Motor neuron (in vitro differentiated cells): ENCODE data around the gene HOTAIR. TPM values are rescaled to one million over a fixed set of nuclear protein-coding genes. Genes with fewer than 3 reads are reported as not detected.

Experiments
- ATAC-seq, 8 experiments: fragments of 200-7000 bp; cut with Tn5 transposase; replicated peaks in 6 of 8; 2 replicates each; pipeline ENCODE4 v1.8.0; 2021; ENCODE audit warnings: mild to moderate bottlenecking in 8 of 8, moderate library complexity in 8 of 8
- H3K27ac ChIP-seq, 2 donors: fragments of 250-450 bp; sonication (Bioruptor Pico); 2 replicates each; pipeline ENCODE4 v1.9.0; 2021; ENCODE audit warnings: antibody characterized with exemption in 2 of 2, mild to moderate bottlenecking in 2 of 2, moderate library complexity in 1 of 2
- H3K4me1 ChIP-seq, 2 donors: fragments of 250-450 bp; sonication (Bioruptor Pico); replicated peaks in 1 of 2; 2 replicates each; pipeline ENCODE4 v1.6.1; 2021; ENCODE audit warnings: antibody characterized with exemption in 2 of 2, mild to moderate bottlenecking in 2 of 2, moderate library complexity in 1 of 2
- H3K4me3 ChIP-seq, 5 donors: fragments of 250-450 bp; sonication (Bioruptor Pico); 2 replicates each; pipeline ENCODE4 v1.9.0; 2021; ENCODE audit warnings: antibody characterized with exemption in 5 of 5, mild to moderate bottlenecking in 5 of 5, moderate library complexity in 4 of 5
- WGBS, 10 experiments: fragments of 450-650 bp; shearing (Covaris generic); methylation state at CpG; one replicate each; pipeline ENCODE4 v1.0.0; 2022; 5-methylcytosine and 5-hydroxymethylcytosine counted together
- in situ Hi-C, 9 experiments: fragments of 400-800 bp; cut with MboI; loops; one replicate each; pipeline ENCODE4 v1.15.0; 2021; ENCODE audit warnings: low sequenced_read_pairs in 9 of 9, low pct_unique_long_range_greater_than_20kb in 2 of 9; ENCODE audit not compliant: unreplicated experiment in 9 of 9
- total RNA-seq, 8 experiments: library from RNA; unstranded; fragments of 300-600 nt; gene quantifications; 2 replicates each; pipeline versions ENCODE4 v1.2.3 to v1.2.4, GENCODE V29; 2022

The HOTAIR gene
- 1 to 10 TPM in 1 of 8 experiments, under 1 TPM in 4, not detected in 3; 0.14 to 8.0 (median 0.42) TPM for total RNA-seq

- peak in 7 of 8 experiments; percentile 23 to 44 (median 27) for ATAC-seq
- Histone ChIP-seq H3K4me3 (no peak within 1 kb of the TSS), H3K27ac (no peak within 1 kb of the TSS), H3K4me1 (peaks cover 0 to 4% of the 10 kb centered on the region in 2 donors)
- WGBS, 10 experiments = 0% methylated on average over 2 to 11 of the region's 63 CpGs; no CpG with 5 or more reads in 6 of the 10 experiments
- in situ Hi-C loops = no loop called here
Measured at GRCh38 chr12:53974084-53975063, at the start of gene HOTAIR. TSS of gene HOTAIR (minus strand) at chr12:53974954.

GRCh38 chr12:54024127-54024526, 49.4 kb upstream of the HOTAIR start:
- WGBS, 10 experiments = 0 to 80% (median 15%) methylated on average over 1 to 14 of the region's 17 CpGs; no CpG with 5 or more reads in 6 of the 10 experiments
- in situ Hi-C loops = loop anchor here in 5 of 9 experiments (10.0 to 25.0 kb wide), 4 partner anchors 171 to 363 kb away; partner anchors contain the start of genes GPR84 (in 2 of the 5) and ZNF385A (in 1 of the 5)
- Histone ChIP-seq H3K4me3 (no peak overlapping the region), H3K27ac (no peak overlapping the region), H3K4me1 (peaks cover 14 to 90% of the 10 kb centered on the region in 2 donors)
- peak; percentile 9 to 54 (median 33) for ATAC-seq

- in situ Hi-C loops = loop anchor here in 5 of 9 experiments (10.0 to 25.0 kb wide), 4 partner anchors 172 to 364 kb away; partner anchors contain the start of genes GPR84 (in 2 of the 5) and ZNF385A (in 1 of the 5)
- Histone ChIP-seq H3K4me3 (no peak overlapping the region), H3K4me1 (peaks cover 11 to 97% of the 10 kb centered on the region in 2 donors), H3K27ac (no peak overlapping the region)
- ATAC-seq = no peak
- 20 to 80% (median 45%) methylated on average over 1 to 6 of the region's 8 CpGs; no CpG with 5 or more reads in 1 of the 10 experiments for WGBS, 10 experiments
Measured at GRCh38 chr12:54022960-54023884, 48.5 kb upstream of the HOTAIR start.

GRCh38 chr12:54021432-54022013, 46.8 kb upstream of the HOTAIR start:
- WGBS, 10 experiments = 12 to 45% (median 26%) methylated on average over 1 to 6 of the region's 16 CpGs; no CpG with 5 or more reads in 4 of the 10 experiments
- peaks cover 15 to 83% of the 10 kb centered on the region in 2 donors for H3K4me1 ChIP-seq
- no peak overlapping the region for H3K4me3 ChIP-seq
- H3K27ac ChIP-seq = peak overlapping the region in 1 of 2 donors; percentile 9
- in situ Hi-C loops = loop anchor here in 5 of 9 experiments (10.0 to 25.0 kb wide), 4 partner anchors 173 to 366 kb away; partner anchors contain the start of genes GPR84 (in 2 of the 5) and ZNF385A (in 1 of the 5)
- ATAC-seq = peak in 1 of 8 experiments; percentile 5

- WGBS, 10 experiments = 7 to 100% (median 38%) methylated on average over 1 to 11 of the region's 23 CpGs; no CpG with 5 or more reads in 1 of the 10 experiments
- H3K4me1 ChIP-seq = peaks cover 15 to 76% of the 10 kb centered on the region in 2 donors
- H3K4me3 ChIP-seq = no peak overlapping the region
- no peak for ATAC-seq
- peak overlapping the region in 1 of 2 donors; percentile 9 for H3K27ac ChIP-seq
- in situ Hi-C loops = loop anchor here in 5 of 9 experiments (10.0 to 25.0 kb wide), 4 partner anchors 174 to 367 kb away; partner anchors contain the start of genes GPR84 (in 2 of the 5) and ZNF385A (in 1 of the 5)
Measured at GRCh38 chr12:54020591-54021405, 46.0 kb upstream of the HOTAIR start.

GRCh38 chr12:54019924-54020590, 45.3 kb upstream of the HOTAIR start:
- Histone ChIP-seq H3K4me1 (peaks cover 15 to 68% of the 10 kb centered on the region in 2 donors), H3K27ac (peak overlapping the region in 1 of 2 donors; percentile 84), H3K4me3 (peak overlapping the region in 3 of 5 donors; percentile 14 to 43 (median 31))
- 0 to 66% (median 22%) methylated on average over 1 to 8 of the region's 10 CpGs; no CpG with 5 or more reads in 3 of the 10 experiments for WGBS, 10 experiments
- ATAC-seq = no peak
- in situ Hi-C loops = loop anchor here in 5 of 9 experiments (10.0 to 25.0 kb wide), 4 partner anchors 175 to 367 kb away; partner anchors contain the start of genes GPR84 (in 2 of the 5) and ZNF385A (in 1 of the 5)

- peak overlapping the region in 3 of 5 donors; percentile 31 to 44 (median 43) for H3K4me3 ChIP-seq
- in situ Hi-C loops = loop anchor here in 3 of 9 experiments (25.0 kb wide), 2 partner anchors 343 to 368 kb away; partner anchors contain the start of genes GPR84 (in 2 of the 3) and ZNF385A (in 1 of the 3)
- no peak for ATAC-seq
- WGBS, 10 experiments = 0 to 47% (median 0%) methylated on average over 1 to 14 of the region's 43 CpGs; no CpG with 5 or more reads in 5 of the 10 experiments
- peak overlapping the region in 1 of 2 donors; percentile 84 for H3K27ac ChIP-seq
- peaks cover 15 to 60% of the 10 kb centered on the region in 2 donors for H3K4me1 ChIP-seq
Measured at GRCh38 chr12:54019091-54019811, 44.5 kb upstream of the HOTAIR start.

- Histone ChIP-seq H3K4me1 (peaks cover 15 to 53% of the 10 kb centered on the region in 2 donors), H3K27ac (peak overlapping the region in 1 of 2 donors; percentile 84), H3K4me3 (peak overlapping the region; percentile 26 to 44 (median 37))
- ATAC-seq = peak in 3 of 8 experiments; percentile 0 to 9 (median 4)
- in situ Hi-C loops = loop anchor here in 3 of 9 experiments (25.0 kb wide), 2 partner anchors 344 to 369 kb away; partner anchors contain the start of genes GPR84 (in 2 of the 3) and ZNF385A (in 1 of the 3)
- WGBS, 10 experiments = 4% methylated on average over 10 of the region's 29 CpGs; no CpG with 5 or more reads in 9 of the 10 experiments
Measured at GRCh38 chr12:54018468-54018984, 43.8 kb upstream of the HOTAIR start.

- Histone ChIP-seq H3K4me3 (peak overlapping the region; percentile 26 to 44 (median 37)), H3K27ac (peak overlapping the region in 1 of 2 donors; percentile 84), H3K4me1 (peaks cover 15 to 47% of the 10 kb centered on the region in 2 donors)
- in situ Hi-C loops = loop anchor here in 3 of 9 experiments (25.0 kb wide), 2 partner anchors 344 to 369 kb away; partner anchors contain the start of genes GPR84 (in 2 of the 3) and ZNF385A (in 1 of the 3)
- peak; percentile 51 to 89 (median 86) for ATAC-seq
- 0% methylated on average over 1 of the region's 34 CpGs; no CpG with 5 or more reads in 9 of the 10 experiments for WGBS, 10 experiments
Measured at GRCh38 chr12:54017878-54018467, 43.2 kb upstream of the HOTAIR start.
